GM12892 (cell line): ENCODE results near the gene CLDN25.

ENCODE experiments used
- POLR2A ChIP-seq: IDR thresholded peaks from 2 replicates; pipeline ENCODE4 v1.6.1; 2011; ENCODE audit warnings: low read depth, low read length, control low read depth
- POLR2AphosphoS5 ChIP-seq: IDR thresholded peaks from 2 replicates; pipeline ENCODE4 v1.6.1; 2011; ENCODE audit warnings: low read depth, low read length, control low read depth

- TF ChIP-seq POLR2A (no peak), POLR2AphosphoS5 (no peak)
Observed at GRCh38 chr11:113789675-113790320, 10.2 kb downstream of the CLDN25 start.
